NCI-H2171 (cell line): ENCODE measurements around the gene DLGAP3.
"Not testable (repeated sequence)": the region's sequence is repeated elsewhere in the genome, so short reads cannot be mapped to it uniquely, and the experiment has no call there.

Source experiments
- DNase-seq: peaks from one replicate; lab custom pipeline; 2025; lab: John Stamatoyannopoulos, UW

The DLGAP3 gene

DNA sequence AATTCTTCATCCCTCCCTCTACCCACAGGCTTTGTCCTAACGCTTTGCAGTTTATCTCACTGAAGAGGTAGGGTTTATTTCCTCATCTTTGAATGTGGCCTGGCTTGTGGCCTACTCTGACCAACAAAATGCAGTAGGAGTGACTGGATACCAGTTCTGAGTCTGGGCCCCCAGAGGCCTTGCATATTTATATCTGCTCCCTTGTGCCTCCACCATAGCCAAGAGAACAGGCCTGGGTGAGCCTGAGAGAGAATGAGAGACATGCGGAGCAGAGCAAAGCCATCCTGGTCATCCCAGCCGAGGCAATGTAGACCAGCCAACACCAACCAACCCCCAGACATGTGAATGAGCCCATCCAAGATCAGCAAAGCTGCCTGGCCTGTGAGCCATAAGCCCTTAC lies 100.2 kb downstream of the DLGAP3 start:
- DNase-seq: no peak

GRCh38 chr1:34828611-34829010 lies 100.8 kb downstream of the DLGAP3 start:
- no peak for DNase-seq

DNA sequence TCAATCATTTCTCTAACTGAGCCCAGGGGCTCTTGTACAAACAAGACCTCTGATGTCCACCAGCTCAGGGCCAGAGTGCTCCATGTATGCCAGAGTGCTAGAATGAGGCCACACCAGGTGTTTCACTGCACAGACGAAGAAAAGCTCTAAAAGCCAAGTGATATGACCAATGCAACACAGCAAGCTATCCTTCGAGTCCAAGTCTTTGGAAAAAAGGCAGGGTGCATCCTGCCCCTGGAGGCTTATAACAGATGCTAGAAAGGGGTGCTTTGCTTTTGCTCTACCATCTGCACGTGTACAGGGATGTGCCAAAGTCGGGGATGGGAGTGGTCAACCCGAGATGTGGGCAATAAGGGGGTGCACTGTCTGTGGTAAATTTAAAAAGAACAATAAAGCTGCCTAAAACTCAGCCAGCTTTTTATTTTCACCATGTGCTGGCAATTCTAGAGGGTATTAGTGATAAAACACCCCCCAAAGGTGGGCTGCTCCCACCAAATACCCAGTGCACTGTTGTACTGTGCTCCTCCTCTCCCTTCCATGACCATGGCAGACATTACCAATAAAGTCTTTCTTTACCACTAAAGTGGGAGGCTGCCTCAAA lies 102.0 kb downstream of the DLGAP3 start:
- no peak for DNase-seq

- no peak for DNase-seq
Measured at GRCh38 chr1:34825455-34826091, 103.9 kb downstream of the DLGAP3 start.

DNA sequence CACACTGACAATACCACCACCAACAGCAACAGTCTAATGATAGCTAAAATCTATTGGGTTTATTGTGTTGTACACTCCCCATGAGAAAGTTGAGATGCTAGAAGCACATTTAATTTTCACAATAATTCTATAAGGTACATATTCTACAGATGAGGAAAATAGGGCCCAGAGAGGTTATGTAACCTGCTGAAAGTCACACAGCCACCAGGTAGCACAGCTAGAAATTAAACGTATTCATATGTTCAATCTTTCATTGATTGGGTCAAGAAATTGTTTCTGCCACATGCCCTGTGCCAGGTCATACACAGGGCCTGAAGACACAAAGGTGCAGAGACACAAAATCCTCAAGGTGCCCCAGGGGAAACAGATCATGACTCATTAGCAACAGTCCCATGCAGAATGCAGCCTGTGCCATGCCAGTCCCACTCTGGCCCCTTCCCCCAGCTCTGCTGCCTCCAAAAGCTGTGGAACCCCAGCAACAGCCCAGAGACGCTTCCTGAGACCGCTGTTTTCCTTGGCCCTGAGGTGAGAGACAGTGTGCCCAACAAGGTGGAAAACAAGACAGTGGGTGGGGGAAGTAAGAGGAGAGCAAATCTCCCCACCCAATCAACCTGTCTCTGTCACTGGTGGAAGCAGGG lies 104.5 kb downstream of the DLGAP3 start:
- DNase-seq: no peak

DNA sequence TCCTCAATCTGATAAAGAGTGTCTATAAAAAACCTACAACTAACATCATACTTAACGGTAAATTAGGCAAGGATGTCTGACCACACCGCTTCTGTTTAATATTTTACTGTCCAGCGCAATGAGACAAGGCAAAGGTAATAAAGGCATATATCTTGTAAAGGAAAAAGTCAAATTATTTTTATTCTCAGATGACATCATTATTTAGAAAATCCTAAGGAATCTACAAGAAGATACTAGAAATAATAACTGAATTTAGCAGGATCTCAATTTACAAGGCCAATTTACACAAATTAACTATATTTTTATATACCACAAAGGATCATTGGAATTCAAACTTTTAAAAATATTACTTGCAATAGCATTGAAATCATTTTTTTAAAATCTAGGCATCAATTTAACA lies 107.2 kb downstream of the DLGAP3 start:
- DNase-seq: no peak

DNA sequence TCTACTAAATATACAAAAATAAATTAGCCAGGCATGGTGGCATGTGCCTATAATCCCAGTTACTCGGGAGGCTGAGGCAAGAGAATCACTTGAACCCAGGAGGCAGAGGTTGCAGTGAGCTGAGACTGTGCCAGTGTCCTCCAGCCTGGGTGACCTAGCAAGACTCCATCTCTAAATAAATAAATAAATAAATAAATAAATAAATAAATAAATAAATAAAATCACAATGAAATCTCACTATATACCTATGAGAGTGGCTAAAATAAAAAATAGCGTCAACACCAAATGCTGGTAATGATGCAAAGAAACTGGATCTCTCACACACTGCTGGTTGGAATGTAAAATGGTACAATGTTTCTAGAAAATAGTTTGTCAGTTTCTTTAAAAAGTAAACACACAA lies 110.6 kb downstream of the DLGAP3 start:
- not testable (repeated sequence) for DNase-seq

DNA sequence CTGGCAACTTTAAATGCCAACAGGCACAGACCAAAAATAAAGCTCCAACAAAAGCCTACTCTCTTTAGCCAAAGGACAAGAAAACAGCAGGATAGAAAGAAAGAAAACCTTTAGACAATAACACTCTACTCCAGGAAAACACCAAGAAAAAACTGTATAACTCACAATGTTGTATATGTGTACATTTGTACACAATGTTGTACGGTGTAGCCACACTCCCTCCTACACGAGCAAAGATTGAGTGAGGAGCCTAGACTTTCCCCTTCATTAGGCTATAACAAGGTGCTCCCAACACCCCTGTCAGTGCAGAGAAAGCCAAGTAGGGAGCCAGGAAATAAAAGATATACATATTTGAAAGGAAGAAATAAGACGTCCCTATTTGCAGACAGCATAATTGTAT lies 112.7 kb downstream of the DLGAP3 start:
- no peak for DNase-seq

- no peak for DNase-seq
Measured at GRCh38 chr1:34816332-34816731, 113.1 kb downstream of the DLGAP3 start.
